OCI-LY1 (cell line): ENCODE results near the gene UST.

ENCODE experiments used
- H2AFZ ChIP-seq: fragments of 200-600 bp; sonication (generic), shearing (Covaris generic); 2 replicates; pipeline ENCODE4 v1.6.0; 2014; ENCODE audit warnings: antibody characterized with exemption, mild to moderate bottlenecking, low read length
- H3F3A ChIP-seq: fragments of 200-600 bp; sonication (generic), shearing (Covaris generic); 2 replicates; pipeline ENCODE4 v1.6.0; 2014; ENCODE audit warnings: mild to moderate bottlenecking, antibody characterized with exemption, low read length, moderate library complexity; ENCODE audit not compliant: insufficient read depth
- H3K27ac ChIP-seq: fragments of 200-600 bp; sonication (generic); 2 replicates; pipeline ENCODE4 v1.5.1; 2014; ENCODE audit warnings: low read length, mixed run types, mild to moderate bottlenecking, low read depth; ENCODE audit not compliant: poor library complexity, severe bottlenecking
- H3K27me3 ChIP-seq: fragments of 200-600 bp; sonication (generic); 2 replicates; pipeline ENCODE4 v1.6.0; 2014; ENCODE audit warnings: antibody characterized with exemption, mild to moderate bottlenecking, low read length, moderate library complexity; ENCODE audit not compliant: insufficient read depth
- H3K36me3 ChIP-seq: fragments of 200-600 bp; sonication (generic); 2 replicates; pipeline ENCODE4 v1.6.1; 2014; ENCODE audit warnings: mild to moderate bottlenecking, antibody characterized with exemption, low read length, moderate library complexity, mixed read lengths; ENCODE audit not compliant: insufficient read depth
- H3K4me1 ChIP-seq: fragments of 200-600 bp; sonication (generic); 2 replicates; pipeline ENCODE4 v1.5.1; 2014; ENCODE audit warnings: mild to moderate bottlenecking, low read length, moderate library complexity; ENCODE audit not compliant: insufficient read depth, severe bottlenecking
- H3K4me2 ChIP-seq: fragments of 200-600 bp; sonication (generic), shearing (Covaris generic); 2 replicates; pipeline ENCODE4 v1.6.1; 2014; ENCODE audit warnings: low read length
- H3K4me3 ChIP-seq: fragments of 200-600 bp; sonication (generic); 2 replicates; pipeline ENCODE4 v1.5.1; 2014; ENCODE audit warnings: low read length, low read depth, mild to moderate bottlenecking, mixed read lengths; ENCODE audit not compliant: poor library complexity, severe bottlenecking
- H3K79me2 ChIP-seq: fragments of 200-600 bp; shearing (Covaris generic); 2 replicates; pipeline ENCODE4 v1.6.1; 2016; ENCODE audit warnings: mixed run types, low read length, mixed read lengths; ENCODE audit not compliant: insufficient read depth
- H3K9ac ChIP-seq: fragments of 200-600 bp; sonication (generic), shearing (Covaris generic); 2 replicates; pipeline ENCODE4 v1.6.1; 2014; ENCODE audit warnings: mild to moderate bottlenecking, low read length, mixed read lengths
- H3K9me2 ChIP-seq: fragments of 200-600 bp; sonication (generic), shearing (Covaris generic); 2 replicates; pipeline ENCODE4 v1.6.1; 2014; ENCODE audit warnings: low read depth, mild to moderate bottlenecking, low read length, mixed read lengths
- H3K9me3 ChIP-seq: fragments of 200-600 bp; shearing (Covaris generic); 2 replicates; pipeline ENCODE4 v1.6.1; 2014; ENCODE audit warnings: low read length, mixed read lengths
- H4K20me1 ChIP-seq: fragments of 200-600 bp; sonication (generic), shearing (Covaris generic); 2 replicates; pipeline ENCODE4 v1.6.0; 2016; ENCODE audit warnings: mild to moderate bottlenecking, low read length; ENCODE audit not compliant: insufficient read depth
- EZH2 ChIP-seq: fragments of 200-600 bp; sonication (generic), shearing (Covaris generic); IDR thresholded peaks from 2 replicates; pipeline ENCODE4 v1.8.0; 2017; ENCODE audit warnings: borderline replicate concordance, mixed run types, mild to moderate bottlenecking, antibody characterized with exemption, low read length, moderate library complexity, mixed read lengths
- TF ChIP-seq, protein P1 (sequence below): fragments of 200-600 bp; sonication (generic), shearing (Covaris generic); IDR thresholded peaks from 2 replicates; pipeline ENCODE4 v1.5.1; 2017; ENCODE audit warnings: mild to moderate bottlenecking, antibody characterized with exemption, low read length, moderate library complexity, mixed read lengths

The UST gene

DNA sequence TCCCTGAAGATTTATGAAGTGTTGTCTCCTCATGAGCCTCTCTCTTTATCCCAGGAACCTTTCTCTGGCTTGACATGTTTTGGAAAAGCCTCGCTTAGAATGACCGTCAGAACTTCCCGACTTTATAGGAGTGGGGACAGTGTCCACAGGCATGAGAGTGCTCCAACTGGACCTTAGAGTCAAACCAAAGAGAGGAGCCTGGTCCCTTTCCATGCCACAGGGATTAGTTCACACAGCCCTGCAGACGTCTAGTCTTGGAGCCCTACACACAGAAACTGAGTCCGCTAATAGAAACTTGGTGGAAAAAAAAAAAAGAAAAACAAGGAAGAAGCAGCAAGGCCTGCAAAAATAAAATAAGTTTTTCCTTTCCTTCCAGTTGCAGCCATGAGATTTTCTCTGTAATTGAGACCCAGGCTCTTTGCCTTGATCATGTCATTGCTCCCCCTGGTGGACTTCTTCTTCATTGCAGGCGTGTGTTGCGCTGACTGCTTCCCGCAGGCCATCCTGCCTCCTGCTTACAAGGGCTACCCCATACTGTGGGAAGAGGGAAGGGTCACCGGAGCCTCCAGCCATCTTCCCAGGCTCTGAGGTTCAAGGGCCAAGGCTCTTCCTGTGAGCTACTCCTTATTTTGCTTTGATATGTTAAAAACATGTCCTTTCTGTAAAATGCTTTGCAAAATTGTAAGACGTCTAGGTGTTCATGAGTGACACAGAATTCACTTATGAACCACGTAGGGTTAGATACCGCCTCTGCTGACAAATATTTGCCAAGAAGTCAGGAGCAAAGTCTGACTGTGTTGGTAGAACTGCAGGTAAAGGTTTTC lies 201.0 kb downstream of the UST start:
- H4K20me1 ChIP-seq = no peaks in the 10 kb centered on the region
- no peaks in the 10 kb centered on the region for H3K36me3 ChIP-seq
- H3K9me2 ChIP-seq = no peaks in the 10 kb centered on the region
- no peaks in the 10 kb centered on the region for H3K4me1 ChIP-seq
- H3K4me3 ChIP-seq = no peak overlapping the region
- no peaks in the 10 kb centered on the region; the same call in 1 of the 2 replicates for H3K27me3 ChIP-seq
- no peak overlapping the region for H3K4me2 ChIP-seq
- H3K9ac ChIP-seq = no peak overlapping the region
- no peaks in the 10 kb centered on the region for H3F3A ChIP-seq
- H3K79me2 ChIP-seq = no peaks in the 10 kb centered on the region
- H3K9me3 ChIP-seq = no peaks in the 10 kb centered on the region
- TF ChIP-seq, protein P1, sequence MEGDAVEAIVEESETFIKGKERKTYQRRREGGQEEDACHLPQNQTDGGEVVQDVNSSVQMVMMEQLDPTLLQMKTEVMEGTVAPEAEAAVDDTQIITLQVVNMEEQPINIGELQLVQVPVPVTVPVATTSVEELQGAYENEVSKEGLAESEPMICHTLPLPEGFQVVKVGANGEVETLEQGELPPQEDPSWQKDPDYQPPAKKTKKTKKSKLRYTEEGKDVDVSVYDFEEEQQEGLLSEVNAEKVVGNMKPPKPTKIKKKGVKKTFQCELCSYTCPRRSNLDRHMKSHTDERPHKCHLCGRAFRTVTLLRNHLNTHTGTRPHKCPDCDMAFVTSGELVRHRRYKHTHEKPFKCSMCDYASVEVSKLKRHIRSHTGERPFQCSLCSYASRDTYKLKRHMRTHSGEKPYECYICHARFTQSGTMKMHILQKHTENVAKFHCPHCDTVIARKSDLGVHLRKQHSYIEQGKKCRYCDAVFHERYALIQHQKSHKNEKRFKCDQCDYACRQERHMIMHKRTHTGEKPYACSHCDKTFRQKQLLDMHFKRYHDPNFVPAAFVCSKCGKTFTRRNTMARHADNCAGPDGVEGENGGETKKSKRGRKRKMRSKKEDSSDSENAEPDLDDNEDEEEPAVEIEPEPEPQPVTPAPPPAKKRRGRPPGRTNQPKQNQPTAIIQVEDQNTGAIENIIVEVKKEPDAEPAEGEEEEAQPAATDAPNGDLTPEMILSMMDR = peak; percentile 82
- TF ChIP-seq EZH2 = no peak
- no peak overlapping the region for H3K27ac ChIP-seq
- no peak overlapping the region for H2AFZ ChIP-seq

DNA sequence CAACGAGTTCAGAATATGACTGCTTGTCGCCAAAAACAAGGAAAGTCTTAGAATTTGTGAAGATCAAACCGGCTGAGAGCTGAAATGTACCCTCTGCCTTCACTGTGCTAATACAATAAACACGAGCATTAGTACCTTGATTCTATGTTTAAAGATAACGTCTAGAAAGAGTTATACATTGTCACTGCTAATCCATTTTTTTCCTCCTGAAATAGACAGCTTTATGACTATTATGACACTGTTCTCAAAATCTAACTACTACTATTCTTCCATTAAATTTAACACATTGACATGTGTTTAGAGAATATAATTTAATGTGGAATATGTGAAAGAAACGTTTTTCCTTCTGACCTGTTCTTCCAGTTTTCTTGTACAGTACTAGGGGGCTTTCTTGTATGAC lies 204.8 kb downstream of the UST start:
- no peak overlapping the region for H3K4me3 ChIP-seq
- H3K9me3 ChIP-seq = no peaks in the 10 kb centered on the region
- no peak overlapping the region for H3K9ac ChIP-seq
- H3K27ac ChIP-seq = no peak overlapping the region
- no peak overlapping the region for H3K4me2 ChIP-seq
- no peak overlapping the region for H2AFZ ChIP-seq
- H4K20me1 ChIP-seq = no peaks in the 10 kb centered on the region
- H3K79me2 ChIP-seq = no peaks in the 10 kb centered on the region
- H3K9me2 ChIP-seq = no peaks in the 10 kb centered on the region
- H3K4me1 ChIP-seq = no peaks in the 10 kb centered on the region
- TF ChIP-seq, protein P1 = no peak
- TF ChIP-seq EZH2 = no peak
- H3F3A ChIP-seq = no peaks in the 10 kb centered on the region
- H3K27me3 ChIP-seq = no peaks in the 10 kb centered on the region; the same call in 1 of the 2 replicates
- no peaks in the 10 kb centered on the region for H3K36me3 ChIP-seq

DNA sequence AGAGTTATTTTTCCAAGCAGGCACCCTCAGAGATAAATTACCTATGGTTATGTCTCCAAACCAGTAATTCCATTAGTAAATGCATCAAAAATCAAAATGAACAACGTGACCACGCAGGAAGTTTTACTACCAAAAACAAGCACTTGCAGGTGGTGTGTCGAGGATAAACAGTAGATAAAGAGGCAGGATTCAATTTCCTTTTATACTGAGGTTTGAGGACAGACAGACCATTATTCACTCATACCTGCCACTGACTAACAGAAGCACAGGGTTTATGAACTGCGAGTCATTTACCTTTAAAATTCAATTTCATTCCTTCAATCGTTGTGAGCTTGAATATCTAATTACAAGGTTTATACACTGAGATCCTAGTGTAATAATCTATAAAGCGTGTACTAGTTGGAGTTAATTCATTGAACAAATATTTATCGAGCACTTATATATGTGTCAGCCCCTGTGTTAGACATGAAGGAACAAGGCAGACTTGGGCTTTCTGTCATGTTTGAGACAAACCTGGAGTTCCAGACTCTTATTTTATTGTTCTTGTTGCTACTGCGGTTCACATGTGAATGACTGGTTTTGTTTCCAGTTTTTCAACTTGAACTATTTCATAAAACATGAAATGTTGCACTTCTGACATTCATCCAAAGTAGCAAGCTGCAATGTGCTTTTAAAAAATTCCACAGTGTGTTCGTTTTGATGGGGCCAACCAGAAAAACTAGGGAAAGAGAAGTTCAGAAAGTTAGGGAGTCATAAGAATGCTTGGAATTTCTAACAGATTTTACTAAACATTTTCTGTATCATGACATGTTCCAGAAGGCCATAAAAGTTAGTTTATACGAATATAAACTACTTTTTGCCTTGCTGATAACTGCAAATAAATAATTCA lies 205.6 kb downstream of the UST start:
- no peak overlapping the region for H3K4me2 ChIP-seq
- no peak overlapping the region for H3K4me3 ChIP-seq
- H4K20me1 ChIP-seq = no peaks in the 10 kb centered on the region
- H3K27me3 ChIP-seq = no peaks in the 10 kb centered on the region; the same call in 1 of the 2 replicates
- H3K79me2 ChIP-seq = no peaks in the 10 kb centered on the region
- no peaks in the 10 kb centered on the region for H3K9me3 ChIP-seq
- no peaks in the 10 kb centered on the region for H3F3A ChIP-seq
- H3K27ac ChIP-seq = no peak overlapping the region
- no peaks in the 10 kb centered on the region for H3K36me3 ChIP-seq
- TF ChIP-seq, protein P1 = no peak
- TF ChIP-seq EZH2 = no peak
- H2AFZ ChIP-seq = no peak overlapping the region
- H3K4me1 ChIP-seq = no peaks in the 10 kb centered on the region
- no peak overlapping the region for H3K9ac ChIP-seq
- H3K9me2 ChIP-seq = no peaks in the 10 kb centered on the region
